ENCODE measurements around the gene SLC35E1.
A peak's percentile ranks its signal among the peaks of the same experiment; 100 is the strongest.
"Not testable (repeated sequence)": the region's sequence is repeated elsewhere in the genome, so short reads cannot be mapped to it uniquely, and the experiment has no call there.

The SLC35E1 gene

DNA sequence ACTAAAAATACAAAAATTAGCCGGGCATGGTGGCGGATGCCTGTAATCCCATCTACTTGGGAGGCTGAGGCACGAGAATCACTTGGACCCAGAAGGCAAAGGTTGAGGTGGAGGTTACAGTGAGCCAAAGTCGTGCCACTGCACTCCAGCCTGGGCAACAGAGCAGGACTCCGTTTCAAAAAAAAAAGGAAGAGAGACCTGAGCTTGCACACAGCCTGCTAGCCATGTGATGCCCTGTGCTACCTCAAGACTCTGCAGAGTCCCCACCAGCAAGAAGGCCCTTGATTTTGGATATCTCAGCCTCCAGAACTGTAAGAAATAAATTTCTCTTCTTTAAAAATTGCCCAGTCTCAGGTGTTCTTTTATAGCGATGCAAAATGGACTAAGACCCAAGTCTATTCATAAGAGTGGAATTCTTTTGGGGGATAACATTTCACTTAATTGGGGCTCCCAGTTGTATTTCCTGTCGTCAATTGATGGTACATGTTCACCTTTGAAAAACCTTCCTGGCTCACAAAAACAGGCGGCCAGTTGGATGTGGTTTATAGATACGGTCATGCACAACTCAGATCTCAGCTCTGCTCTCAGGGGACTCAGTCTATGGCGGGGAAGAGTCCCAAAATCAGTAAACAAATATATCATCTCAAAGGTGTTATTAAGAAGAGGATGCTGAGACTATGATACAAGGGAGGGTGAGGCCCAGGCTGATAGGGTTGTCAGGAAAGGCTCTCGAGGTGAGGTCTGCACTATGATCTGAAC lies 27.6 kb downstream of the SLC35E1 start:
- DNase-seq (ENCODE audit: low read depth, low spot score): no peak

GRCh38 chr19:16543734-16544133 lies 28.5 kb downstream of the SLC35E1 start:
- DNase-seq (ENCODE audit: low read depth, low spot score): not testable (repeated sequence)

- DNase-seq (ENCODE audit: low read depth, low spot score): no peak
These were observed 29.2 kb downstream of the SLC35E1 start for GRCh38 chr19:16542910-16543472.

GRCh38 chr19:16542045-16542909 lies 29.9 kb downstream of the SLC35E1 start, which contains the start of gene CHERP:
Gene CHERP (minus strand): TSS chr19:16542437. CDS start chr19:16542378, 59 bp downstream.
- DNase-seq (ENCODE audit: low read depth, low spot score): peak; percentile 98

- no peak for DNase-seq (ENCODE audit: low read depth, low spot score)
These were observed 30.6 kb downstream of the SLC35E1 start for GRCh38 chr19:16541526-16542044.

DNA sequence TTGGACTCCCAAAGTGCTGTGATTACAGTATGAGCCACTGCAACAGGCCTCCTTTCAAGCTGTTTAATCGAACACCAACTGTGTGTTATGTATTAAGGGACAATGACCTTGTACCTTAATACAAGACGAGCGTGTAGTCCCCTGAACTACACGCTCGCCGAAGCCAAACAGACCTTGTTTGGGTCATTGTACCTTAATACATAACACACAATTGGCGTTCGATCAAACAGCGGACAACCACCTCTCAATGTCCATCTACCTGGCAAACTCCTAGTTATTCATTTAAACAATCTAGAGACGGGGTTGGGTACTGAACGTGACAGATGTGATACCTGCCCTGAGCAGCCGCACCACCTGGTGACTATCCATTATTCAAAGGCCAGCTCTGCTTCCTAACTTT lies 31.3 kb downstream of the SLC35E1 start:
- DNase-seq (ENCODE audit: low read depth, low spot score): no peak

DNA sequence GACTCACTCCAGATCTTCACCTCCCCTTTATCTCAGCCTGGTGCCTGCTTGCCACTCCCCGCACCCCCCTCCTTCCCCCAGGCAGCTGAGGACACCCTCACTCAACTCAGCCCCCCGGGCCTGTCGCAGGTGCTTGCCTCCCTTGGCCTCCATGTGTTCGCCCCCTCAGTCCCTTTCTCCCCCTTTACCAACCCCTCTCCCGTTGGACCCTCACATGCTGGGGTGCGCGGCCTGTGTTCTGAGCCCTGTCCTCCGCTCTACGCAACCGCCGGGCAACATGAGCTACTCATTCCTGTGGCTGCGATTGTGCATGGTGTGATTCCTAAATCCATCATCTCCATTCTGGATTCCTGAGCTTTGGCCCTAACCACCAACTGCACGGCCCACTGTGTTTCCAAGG lies 35.1 kb downstream of the SLC35E1 start:
- DNase-seq (ENCODE audit: low read depth, low spot score): no peak

- DNase-seq (ENCODE audit: low read depth, low spot score): no peak
These were observed 36.1 kb downstream of the SLC35E1 start for GRCh38 chr19:16536130-16536529.

- DNase-seq (ENCODE audit: low read depth, low spot score): no peak
These were observed 36.8 kb downstream of the SLC35E1 start for GRCh38 chr19:16535381-16535780.

DNA sequence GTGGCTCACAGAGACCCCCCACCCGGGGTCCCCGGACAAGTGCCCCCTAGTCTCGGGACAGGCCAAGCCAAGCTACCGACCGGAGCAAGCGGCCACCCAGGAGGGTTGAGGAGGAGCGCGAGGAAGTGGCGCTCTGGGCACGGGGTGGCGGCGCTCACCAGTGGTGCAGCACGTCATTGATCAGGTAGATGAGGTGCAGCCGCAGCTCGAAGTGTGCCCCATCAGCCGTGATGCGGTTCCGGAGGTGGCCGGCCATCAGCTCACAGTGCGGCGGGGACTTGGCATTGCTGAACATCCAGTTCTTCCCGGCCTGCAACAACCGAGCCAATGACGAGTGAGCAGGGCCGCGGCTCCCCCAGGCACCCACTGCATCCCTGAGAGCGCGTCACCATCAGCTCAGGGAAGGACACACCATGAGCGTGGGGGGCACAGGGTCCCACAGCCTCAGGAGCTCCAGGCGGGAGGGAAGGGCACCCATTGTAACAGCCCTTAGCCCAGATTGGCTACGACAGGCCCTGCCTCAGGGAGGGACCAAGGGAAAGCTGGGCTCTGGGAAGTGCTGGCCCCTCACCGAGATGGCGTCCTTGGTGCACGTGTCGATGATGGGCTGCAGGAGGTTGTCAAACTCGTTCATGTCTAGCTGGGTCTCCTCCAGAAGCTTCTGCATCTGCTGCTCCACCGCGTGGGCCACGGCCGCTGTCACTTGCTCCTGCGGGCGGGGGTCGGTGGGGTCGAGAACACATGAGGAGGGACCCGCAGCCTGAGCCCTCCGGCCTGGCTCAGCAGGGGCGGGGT lies 39.6 kb downstream of the SLC35E1 start:
- DNase-seq (ENCODE audit: low read depth, low spot score): no peak

DNA sequence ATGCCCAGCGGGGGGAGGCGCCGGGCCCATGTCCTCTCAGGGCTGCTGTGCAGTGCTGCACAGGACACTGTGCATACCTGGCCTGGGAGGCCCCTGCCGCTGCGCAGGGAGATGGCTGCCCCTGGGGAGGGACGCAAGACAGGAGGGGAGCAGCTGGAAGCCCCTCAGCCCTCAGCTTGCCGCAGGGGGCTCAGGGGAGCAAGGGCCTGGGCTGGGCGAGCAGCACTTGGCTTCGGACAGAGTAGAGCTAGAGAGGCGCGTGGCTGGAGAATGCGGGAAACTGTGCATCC lies 40.9 kb downstream of the SLC35E1 start:
- no peak for DNase-seq (ENCODE audit: low read depth, low spot score)

GRCh38 chr19:16530540-16531379 lies 41.5 kb downstream of the SLC35E1 start:
- DNase-seq (ENCODE audit: low read depth, low spot score): no peak

- DNase-seq (ENCODE audit: low read depth, low spot score): no peak
These were observed 42.6 kb downstream of the SLC35E1 start for GRCh38 chr19:16529466-16530144.

DNA sequence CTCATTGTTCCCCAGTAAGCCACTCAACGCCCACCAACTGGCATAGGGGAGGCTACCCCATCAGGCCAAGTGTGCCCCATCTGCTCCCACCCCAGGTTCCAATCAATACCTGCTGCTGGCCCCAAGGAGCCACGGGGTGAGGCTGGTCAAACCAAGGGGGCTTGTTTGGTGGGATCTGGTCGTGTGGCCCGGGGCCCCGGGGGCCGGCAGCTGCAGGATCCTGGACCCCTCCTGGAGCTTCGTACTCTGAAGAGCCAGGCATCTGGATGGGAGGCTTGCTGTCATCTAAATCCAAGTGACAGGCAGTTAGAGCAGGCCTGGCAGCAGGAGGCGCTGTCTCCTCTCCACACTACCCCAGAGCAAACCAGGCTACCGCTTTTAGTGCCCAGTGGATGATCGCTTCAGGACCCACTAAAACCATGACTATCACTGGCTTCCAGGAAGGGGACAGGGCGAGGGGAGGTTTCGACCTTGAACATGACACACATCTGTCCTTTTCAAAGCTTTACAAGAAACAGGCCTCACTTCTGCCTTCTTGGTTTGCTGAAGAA lies 44.2 kb downstream of the SLC35E1 start:
- DNase-seq (ENCODE audit: low read depth, low spot score): peak; percentile 30

GRCh38 chr19:16527334-16527935 lies 44.8 kb downstream of the SLC35E1 start:
- no peak for DNase-seq (ENCODE audit: low read depth, low spot score)

GRCh38 chr19:16525751-16526481 lies 46.3 kb downstream of the SLC35E1 start:
- no peak for DNase-seq (ENCODE audit: low read depth, low spot score)

GRCh38 chr19:16524991-16525734 lies 47.1 kb downstream of the SLC35E1 start:
- DNase-seq (ENCODE audit: low read depth, low spot score): no peak
